CD4-positive, alpha-beta T cell treated with Interleukin-6 at 100 ng/mL for 8 hours (primary cell): Measurements from ENCODE around the gene HSPB3.
"Not testable (repeated sequence)": the region's sequence is repeated elsewhere in the genome, so short reads cannot be mapped to it uniquely, and the experiment has no call there.

Experiments used
- DNase-seq: peaks from one replicate; pipeline ENCODE4 v3.0.0-alpha.2; 2020; ENCODE audit warnings: mixed read lengths, low spot score

HSPB3 gene

DNA sequence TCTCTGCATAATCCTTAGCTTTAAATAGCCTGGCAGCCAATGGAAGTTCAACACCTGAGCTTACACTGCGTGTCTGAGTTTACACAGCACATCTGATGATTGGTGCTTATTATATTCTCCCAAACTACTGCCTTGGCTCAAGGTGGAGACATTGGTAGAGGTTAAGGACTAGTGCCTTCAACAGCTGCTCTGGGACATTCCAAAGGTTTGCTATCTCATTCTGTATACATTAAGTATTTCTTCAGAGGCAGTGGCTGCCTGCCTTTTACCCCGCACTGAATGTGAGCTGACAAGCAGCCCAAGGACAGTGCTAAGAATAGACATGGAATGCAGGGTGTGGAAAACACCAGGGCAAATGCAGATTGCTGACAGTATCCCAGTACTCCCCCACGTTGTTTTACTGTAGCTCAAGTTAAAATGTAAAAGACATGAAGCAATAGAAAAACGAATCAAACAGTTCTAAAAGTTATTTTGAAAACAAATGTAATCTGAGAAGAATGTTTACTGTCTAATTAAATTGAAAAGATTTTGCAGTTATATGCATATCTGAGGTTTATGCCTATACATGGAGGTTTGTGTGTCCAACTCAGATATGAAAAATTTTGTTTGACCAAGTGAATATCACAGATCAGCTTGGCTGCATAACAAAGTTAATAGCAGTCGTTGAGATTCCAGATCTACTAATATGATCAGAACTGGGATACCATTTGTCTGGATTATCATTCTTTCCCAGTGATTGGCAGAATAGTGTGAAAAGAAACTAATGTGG is 1.8 kb downstream of the HSPB3 start:
- DNase-seq: no peak

- DNase-seq: no peak
Observed at GRCh38 chr5:54458221-54458620, 2.7 kb downstream of the HSPB3 start.

- DNase-seq: no peak
Observed at GRCh38 chr5:54460181-54460919, 4.9 kb downstream of the HSPB3 start.

- no peak for DNase-seq
Observed at GRCh38 chr5:54462281-54462680, 6.8 kb downstream of the HSPB3 start.

DNA sequence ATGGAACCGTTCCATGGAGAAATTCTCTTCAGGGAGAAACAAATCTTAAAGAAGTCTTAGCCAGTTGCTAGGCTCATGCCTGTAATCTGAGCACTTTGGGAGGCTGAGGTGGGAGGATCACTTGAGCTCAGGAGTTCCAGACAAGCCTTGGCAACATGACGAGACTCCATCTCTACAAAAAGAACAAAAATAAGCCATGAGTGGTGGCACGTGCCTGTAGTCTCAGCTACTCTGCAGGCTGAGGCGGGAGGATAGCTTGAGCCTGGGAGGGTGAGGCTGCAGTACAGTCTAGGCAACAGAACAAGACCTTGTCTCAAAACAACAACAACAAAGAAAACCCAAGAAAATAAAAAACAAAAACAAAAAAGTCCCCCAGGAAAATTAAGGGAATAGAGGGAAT is 8.2 kb downstream of the HSPB3 start:
- no peak for DNase-seq

DNA sequence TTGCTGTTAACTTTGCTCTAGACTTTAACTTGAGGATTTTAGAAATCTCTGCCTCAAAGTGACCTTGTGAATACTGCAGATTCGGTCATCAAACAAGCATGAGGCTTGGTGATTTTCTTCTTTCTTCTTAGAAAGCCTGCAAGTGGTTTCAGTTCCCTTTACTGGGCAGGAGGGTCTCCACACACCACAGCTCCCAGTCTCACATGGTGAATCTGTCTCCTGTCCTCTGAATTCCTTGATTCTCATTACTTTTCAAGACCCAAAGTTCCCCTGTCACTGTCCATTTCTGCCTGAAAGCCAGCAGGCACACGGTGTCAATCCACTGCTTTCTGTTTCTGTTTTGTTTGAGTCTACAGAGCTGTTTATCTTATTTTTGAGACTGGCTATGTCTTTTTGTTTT is 14.1 kb downstream of the HSPB3 start:
- no peak for DNase-seq

DNA sequence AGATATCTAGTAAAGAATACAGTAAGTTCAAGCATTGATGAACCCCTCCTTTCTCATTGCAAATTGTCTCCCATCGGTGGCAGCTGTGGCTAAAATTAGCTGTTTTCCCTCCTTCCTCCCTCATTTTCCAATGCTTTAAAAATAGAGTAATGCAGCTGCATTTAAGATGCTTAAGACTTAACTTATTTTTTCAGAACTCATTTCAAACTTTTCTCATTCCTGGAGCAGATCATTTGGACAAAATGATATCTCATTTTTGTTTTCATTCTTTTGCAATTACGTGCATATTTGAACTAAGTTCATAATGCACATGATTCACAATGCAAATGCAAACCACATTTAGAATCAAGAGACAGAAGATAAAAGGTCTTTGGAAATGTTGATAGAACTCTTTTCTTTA is 14.6 kb downstream of the HSPB3 start:
- DNase-seq: no peak

GRCh38 chr5:54470677-54471076 is 15.2 kb downstream of the HSPB3 start:
- no peak for DNase-seq

DNA sequence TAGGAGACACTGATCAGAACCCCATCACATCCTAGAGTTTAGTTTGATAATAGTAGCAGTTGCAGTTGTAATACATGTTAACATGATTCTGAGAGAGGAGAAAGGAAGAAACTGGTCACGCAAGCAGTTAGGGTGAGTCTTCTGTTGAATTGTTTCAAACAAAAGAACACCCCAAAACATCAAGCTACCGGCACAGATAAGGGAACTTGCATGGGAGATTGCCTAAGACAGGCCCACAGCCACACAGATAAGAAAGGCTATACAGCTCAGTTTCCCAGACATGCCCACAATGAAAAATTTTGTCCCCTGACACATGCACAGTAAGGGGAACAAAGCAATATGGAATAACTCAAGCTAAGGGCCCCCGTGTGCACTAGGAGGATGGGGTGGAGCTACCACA is 15.9 kb downstream of the HSPB3 start:
- DNase-seq: no peak

GRCh38 chr5:54476682-54477081 is 21.2 kb downstream of the HSPB3 start:
- DNase-seq: no peak

GRCh38 chr5:54477941-54478478 is 22.5 kb downstream of the HSPB3 start:
- DNase-seq: no peak

DNA sequence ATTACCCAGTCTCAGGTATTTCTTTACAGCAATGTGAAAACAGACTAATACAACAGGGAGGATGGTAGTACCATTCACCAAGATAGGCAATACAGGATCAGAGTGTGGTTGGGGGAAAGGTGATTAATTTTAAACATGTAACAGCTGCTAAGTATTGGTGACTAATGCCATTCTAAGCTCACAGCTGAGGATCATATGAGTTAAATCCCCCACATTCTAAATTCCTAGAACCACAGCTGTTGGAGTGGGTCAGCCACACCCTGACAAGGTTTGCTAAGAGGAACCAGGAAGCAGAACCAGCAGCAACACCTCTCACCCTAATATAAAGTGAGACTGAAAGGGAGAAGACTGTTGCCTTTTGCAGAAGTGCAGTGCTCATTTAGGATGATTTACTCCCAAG is 24.8 kb downstream of the HSPB3 start:
- no peak for DNase-seq

- DNase-seq: no peak
Observed at GRCh38 chr5:54484219-54484894, 28.9 kb downstream of the HSPB3 start.

- not testable (repeated sequence) for DNase-seq
Observed at GRCh38 chr5:54485659-54486058, 30.2 kb downstream of the HSPB3 start.

- not testable (repeated sequence) for DNase-seq
Observed at GRCh38 chr5:54489648-54489979, 34.1 kb downstream of the HSPB3 start.

- DNase-seq: no peak
Observed at GRCh38 chr5:54491326-54491725, 35.8 kb downstream of the HSPB3 start.

- no peak for DNase-seq
Observed at GRCh38 chr5:54492178-54492577, 36.7 kb downstream of the HSPB3 start.

GRCh38 chr5:54495027-54495426 is 39.5 kb downstream of the HSPB3 start:
- no peak for DNase-seq
